Measurements from ENCODE around the gene SERPINB12.

The SERPINB12 gene

GRCh38 chr18:63604791-63605567, 62.8 kb downstream of the SERPINB12 start:
- Histone ChIP-seq H3K27ac (ENCODE audit: extremely low read depth, low read depth, low read length) (no peak overlapping the region), H3K4me3 (ENCODE audit: low read depth, low read length) (no peak overlapping the region), H3K9me3 (ENCODE audit: control insufficient read depth, insufficient read depth, low read depth, low read length) (no peaks in the 10 kb centered on the region), H3K36me3 (ENCODE audit: control insufficient read depth in 2 of 2, insufficient read depth in 1 of 2, low read length in 2 of 2) (no peaks in the 10 kb centered on the region), H3K4me1 (ENCODE audit: control insufficient read depth, insufficient read depth, low read length) (no peaks in the 10 kb centered on the region)
- CTCF ChIA-PET, result interaction anchor here (0.6 to 1.1 kb wide), 2 partner anchors 27 to 359 kb away, joined by 3 read pairs; no protein-coding TSS in a partner anchor
- POLR2A ChIA-PET, result no interaction called here
- TF ChIP-seq ZNF561 (tag by site-specific recombination; IDR thresholded peaks at IDR 0.05; ENCODE audit: borderline replicate concordance) (no peak), ZNF26 (tag by site-specific recombination; IDR thresholded peaks at IDR 0.05) (no peak), ZNF19 (tag by site-specific recombination; IDR thresholded peaks at IDR 0.05; ENCODE audit: low read depth) (no peak), FEZF1 (tag by site-specific recombination; IDR thresholded peaks at IDR 0.05) (no peak), ZNF239 (tag by site-specific recombination; IDR thresholded peaks at IDR 0.05) (no peak), ZBTB17 (tag by site-specific recombination; IDR thresholded peaks at IDR 0.05) (no peak), ZNF549 (tag by site-specific recombination; IDR thresholded peaks at IDR 0.05) (no peak), ZNF202 (tag by site-specific recombination; IDR thresholded peaks at IDR 0.05; ENCODE audit: borderline replicate concordance) (no peak), ZNF624 (tag by site-specific recombination; IDR thresholded peaks at IDR 0.05) (no peak), ZNF423 (tag by site-specific recombination; IDR thresholded peaks at IDR 0.05) (no peak)

GRCh38 chr18:63606526-63606925, 64.4 kb downstream of the SERPINB12 start:
- Histone ChIP-seq H3K27ac (ENCODE audit: extremely low read depth, low read depth, low read length) (no peak overlapping the region), H3K4me3 (ENCODE audit: low read depth, low read length) (no peak overlapping the region), H3K4me1 (ENCODE audit: control insufficient read depth, insufficient read depth, low read length) (no peaks in the 10 kb centered on the region), H3K36me3 (ENCODE audit: control insufficient read depth in 2 of 2, insufficient read depth in 1 of 2, low read length in 2 of 2) (no peaks in the 10 kb centered on the region), H3K9me3 (ENCODE audit: control insufficient read depth, insufficient read depth, low read depth, low read length) (no peaks in the 10 kb centered on the region)
- ChIA-PET CTCF (interaction anchor here (0.7 to 1.2 kb wide), 2 partner anchors 88 to 298 kb away, joined by 3 to 5 read pairs; no protein-coding TSS in a partner anchor), POLR2A (no interaction called here)
- TF ChIP-seq ZNF707 (tag by site-specific recombination; IDR thresholded peaks at IDR 0.05) (no peak), ZNF18 (tag by site-specific recombination; IDR thresholded peaks at IDR 0.05) (no peak), ZBTB20 (tag by site-specific recombination; IDR thresholded peaks at IDR 0.05) (no peak), PBX3 (CRISPR knock-in tag; IDR thresholded peaks at IDR 0.05) (no peak), ZNF366 (tag by site-specific recombination; conservative IDR thresholded peaks at IDR 0.05) (no peak), BCL6B (tag by site-specific recombination; IDR thresholded peaks at IDR 0.05) (no peak), ZNF76 (tag by site-specific recombination; IDR thresholded peaks at IDR 0.05; ENCODE audit: borderline replicate concordance, low read depth) (no peak), ZNF624 (tag by site-specific recombination; IDR thresholded peaks at IDR 0.05) (no peak), ZNF202 (tag by site-specific recombination; IDR thresholded peaks at IDR 0.05; ENCODE audit: borderline replicate concordance) (no peak), ZNF133 (tag by site-specific recombination; IDR thresholded peaks at IDR 0.05) (no peak), BCL11B (tag by site-specific recombination; IDR thresholded peaks at IDR 0.05; ENCODE audit: low read depth) (no peak), ZNF112 (tag by site-specific recombination; IDR thresholded peaks at IDR 0.05) (no peak), ZNF404 (tag by site-specific recombination; IDR thresholded peaks at IDR 0.05) (no peak)

Data from HEK293 (cell line).